Stimulated activated naive B cell treated with anti-CD40 and anti-IgM and Interleukin-4, amounts not matched to agents 10 μg/mL and 1 μg/mL and 100 μg/mL, for 72 hours (primary cell): ENCODE data around the gene SNTB2.

Experiments
- ATAC-seq, 2 donors: fragments of 150-1000 bp; cut with Tn5 transposase; replicated peaks; 2 replicates each; pipeline ENCODE4 v1.10.0; 2021; ENCODE audit warnings: moderate library complexity in 1 of 2
- DNase-seq: peaks from one replicate; pipeline ENCODE4 v3.0.0; 2021
- H3K27ac Mint-ChIP-seq: one replicate; pipeline ENCODE4 v1.8.0; 2022; ENCODE audit warnings: mild to moderate bottlenecking, mixed read lengths
- H3K27me3 Mint-ChIP-seq, 2 donors: one replicate each; pipeline ENCODE4 v1.8.0; 2022; ENCODE audit warnings: mixed read lengths in 2 of 2
- H3K36me3 Mint-ChIP-seq, 2 donors: one replicate each; pipeline ENCODE4 v1.8.0; 2022; ENCODE audit warnings: mixed read lengths in 2 of 2, mild to moderate bottlenecking in 1 of 2
- H3K4me1 Mint-ChIP-seq, 2 donors: one replicate each; pipeline ENCODE4 v1.8.0; 2022; ENCODE audit warnings: mixed read lengths in 2 of 2, mild to moderate bottlenecking in 1 of 2
- H3K4me3 Mint-ChIP-seq, 2 donors: one replicate each; pipeline ENCODE4 v1.8.0; 2022; ENCODE audit warnings: mild to moderate bottlenecking in 2 of 2, mixed read lengths in 2 of 2, moderate library complexity in 1 of 2
- H3K9me3 Mint-ChIP-seq, 2 donors: one replicate each; pipeline ENCODE4 v1.8.0; 2022; ENCODE audit warnings: mixed read lengths in 2 of 2, mild to moderate bottlenecking in 1 of 2

The SNTB2 gene

GRCh38 chr16:69301861-69302260, 114.9 kb downstream of the SNTB2 start:
- Mint-ChIP-seq H3K4me1 (peaks cover 0 to 2% of the 10 kb centered on the region in 2 donors), H3K27me3 (no peaks in the 10 kb centered on the region), H3K4me3 (no peak overlapping the region), H3K27ac (no peak overlapping the region), H3K9me3 (no peaks in the 10 kb centered on the region), H3K36me3 (peaks cover 8 to 9% of the 10 kb centered on the region in 2 donors)
- DNase-seq (no peak), ATAC-seq (no peak)

DNA sequence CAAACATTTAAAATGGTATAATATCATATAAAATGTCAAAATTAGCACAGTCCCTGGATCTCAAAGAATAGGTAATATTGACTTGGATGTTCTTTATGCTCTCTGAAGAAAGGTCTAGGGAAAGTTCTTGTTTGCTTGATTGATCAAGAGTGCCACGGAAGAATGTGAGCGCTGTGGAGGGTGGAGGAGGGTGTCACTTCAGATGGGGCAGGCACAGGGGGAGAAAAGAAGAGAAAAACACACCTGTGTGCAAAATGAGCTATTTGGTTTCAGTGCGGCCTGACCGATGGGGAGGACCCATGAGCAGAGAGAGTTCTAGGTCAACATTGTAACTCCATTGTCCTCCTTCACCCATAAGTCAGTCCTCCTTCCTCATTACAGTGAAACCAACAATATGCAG, 115.3 kb downstream of the SNTB2 start:
- peaks cover 0 to 2% of the 10 kb centered on the region in 2 donors for H3K4me1 Mint-ChIP-seq
- no peak overlapping the region for H3K27ac Mint-ChIP-seq
- ATAC-seq (no peak), DNase-seq (no peak)
- H3K27me3 Mint-ChIP-seq: no peaks in the 10 kb centered on the region
- peaks cover 8 to 9% of the 10 kb centered on the region in 2 donors for H3K36me3 Mint-ChIP-seq
- H3K9me3 Mint-ChIP-seq: no peaks in the 10 kb centered on the region
- no peak overlapping the region for H3K4me3 Mint-ChIP-seq

GRCh38 chr16:69306031-69306430, 119.1 kb downstream of the SNTB2 start:
- no peaks in the 10 kb centered on the region for H3K27me3 Mint-ChIP-seq
- ATAC-seq (no peak), DNase-seq (no peak)
- no peaks in the 10 kb centered on the region for H3K9me3 Mint-ChIP-seq
- no peak overlapping the region for H3K4me3 Mint-ChIP-seq
- peaks cover 6 to 7% of the 10 kb centered on the region in 2 donors for H3K4me1 Mint-ChIP-seq
- H3K27ac Mint-ChIP-seq: no peak overlapping the region
- H3K36me3 Mint-ChIP-seq: peaks cover 0 to 3% of the 10 kb centered on the region in 2 donors

GRCh38 chr16:69307091-69307490, 120.1 kb downstream of the SNTB2 start:
- ATAC-seq (no peak), DNase-seq (no peak)
- Mint-ChIP-seq H3K4me1 (peaks cover 10 to 11% of the 10 kb centered on the region in 2 donors), H3K27me3 (no peaks in the 10 kb centered on the region), H3K9me3 (no peaks in the 10 kb centered on the region), H3K36me3 (peaks cover 4 to 5% of the 10 kb centered on the region in 2 donors), H3K27ac (no peak overlapping the region), H3K4me3 (no peak overlapping the region)

DNA sequence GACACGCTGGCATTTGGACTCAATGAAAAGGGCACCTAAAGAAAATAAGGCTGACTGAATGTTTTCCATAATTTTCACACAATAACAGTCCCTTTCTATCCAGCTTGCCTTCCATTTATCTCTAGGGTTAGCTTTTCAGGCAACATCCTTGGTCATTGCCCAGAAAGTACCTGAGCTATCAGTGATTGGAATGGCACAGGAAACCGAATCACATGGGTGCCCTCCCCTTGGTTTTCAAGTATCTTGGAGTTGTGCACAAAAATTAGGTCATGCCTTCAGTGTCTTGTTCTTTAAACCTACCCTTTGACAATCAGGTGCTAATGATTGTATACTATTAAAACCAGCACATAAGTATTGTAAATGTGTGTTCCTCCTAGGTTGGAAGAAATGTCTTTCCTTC, 120.9 kb downstream of the SNTB2 start:
- Mint-ChIP-seq H3K27me3 (no peaks in the 10 kb centered on the region), H3K4me3 (no peak overlapping the region), H3K27ac (no peak overlapping the region), H3K36me3 (peaks cover 5 to 7% of the 10 kb centered on the region in 2 donors), H3K4me1 (peaks cover 11 to 15% of the 10 kb centered on the region in 2 donors), H3K9me3 (no peaks in the 10 kb centered on the region)
- DNase-seq (no peak), ATAC-seq (no peak)

DNA sequence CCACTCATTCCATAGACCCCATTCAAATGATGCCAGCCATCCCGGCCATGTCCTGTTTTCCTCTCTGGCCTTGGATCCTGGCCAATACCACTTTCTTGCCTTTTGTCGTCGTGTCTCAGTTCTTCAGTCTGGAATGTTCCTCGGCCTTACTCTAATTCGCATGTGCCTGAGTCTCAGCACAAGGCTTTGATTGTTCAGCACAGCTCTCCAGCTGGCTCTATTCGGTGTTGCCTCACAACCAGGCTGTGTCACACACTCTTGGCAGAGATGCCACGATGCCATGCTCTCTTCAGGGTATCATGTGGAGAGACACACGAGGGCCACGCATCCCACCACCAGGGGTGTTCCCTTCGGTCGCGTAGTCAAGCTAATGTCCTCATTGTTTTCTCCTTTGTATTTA, 122.4 kb downstream of the SNTB2 start:
- no peak overlapping the region for H3K4me3 Mint-ChIP-seq
- DNase-seq (no peak), ATAC-seq (no peak)
- H3K4me1 Mint-ChIP-seq: peaks cover 15 to 29% of the 10 kb centered on the region in 2 donors
- H3K27ac Mint-ChIP-seq: no peak overlapping the region
- peaks cover 6 to 16% of the 10 kb centered on the region in 2 donors for H3K36me3 Mint-ChIP-seq
- no peaks in the 10 kb centered on the region for H3K27me3 Mint-ChIP-seq
- H3K9me3 Mint-ChIP-seq: no peaks in the 10 kb centered on the region

DNA sequence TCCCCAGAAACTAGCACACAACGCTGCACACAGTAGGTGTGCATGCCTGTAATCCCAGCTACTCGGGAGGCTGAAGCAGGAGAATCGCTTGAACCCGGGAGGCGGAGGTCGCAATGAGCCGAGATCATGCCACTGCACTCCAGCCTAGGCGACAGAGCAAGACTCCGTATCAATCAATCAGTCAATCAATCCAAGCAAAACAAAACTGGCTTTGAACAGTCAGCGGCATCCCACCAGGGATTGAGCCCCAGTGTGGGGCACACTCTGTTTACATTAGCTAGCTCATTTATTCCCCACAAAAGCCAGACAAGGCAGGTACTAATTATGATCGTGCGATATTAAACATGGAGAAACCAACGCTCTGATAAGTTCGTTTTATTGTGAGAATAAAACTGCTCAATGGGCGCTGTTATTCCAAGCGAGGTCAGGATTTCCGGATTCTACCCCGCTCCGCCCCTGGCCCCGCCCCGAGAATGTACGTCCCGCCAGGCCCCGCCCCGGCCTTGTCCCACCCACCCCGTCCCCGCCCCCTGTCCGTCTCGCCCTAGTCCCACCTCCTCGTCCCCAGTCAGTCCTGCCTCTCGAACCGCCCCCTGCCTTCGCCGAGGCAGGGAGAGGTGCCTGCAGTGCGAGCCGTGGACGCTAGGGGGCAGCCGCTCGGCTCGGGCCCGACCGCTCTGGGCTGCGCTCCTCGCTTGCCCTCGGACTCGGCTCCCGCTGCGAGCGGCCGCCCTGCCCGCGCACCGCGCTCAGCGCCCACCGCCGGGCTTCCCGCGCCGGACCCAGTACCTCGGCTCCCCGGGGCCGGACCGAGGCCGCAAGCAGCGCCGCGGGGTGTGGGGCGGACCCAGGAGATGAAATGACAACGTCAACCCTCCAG, 123.9 kb downstream of the SNTB2 start, which contains the start of gene VPS4A:
Gene VPS4A (plus strand): TSS at position 698 of the 880 bp plus-strand sequence. CDS start 162 bp downstream, at position 860.
- Mint-ChIP-seq H3K27me3 (no peaks in the 10 kb centered on the region), H3K27ac (peak within 1 kb of the TSS; percentile 94), H3K4me3 (peak within 1 kb of the TSS; percentile 99), H3K9me3 (no peaks in the 10 kb centered on the region), H3K4me1 (peaks cover 17 to 35% of the 10 kb centered on the region in 2 donors), H3K36me3 (peaks cover 9 to 21% of the 10 kb centered on the region in 2 donors)
- peak; percentile 95 to 96 for ATAC-seq
- DNase-seq: peak; percentile 97

DNA sequence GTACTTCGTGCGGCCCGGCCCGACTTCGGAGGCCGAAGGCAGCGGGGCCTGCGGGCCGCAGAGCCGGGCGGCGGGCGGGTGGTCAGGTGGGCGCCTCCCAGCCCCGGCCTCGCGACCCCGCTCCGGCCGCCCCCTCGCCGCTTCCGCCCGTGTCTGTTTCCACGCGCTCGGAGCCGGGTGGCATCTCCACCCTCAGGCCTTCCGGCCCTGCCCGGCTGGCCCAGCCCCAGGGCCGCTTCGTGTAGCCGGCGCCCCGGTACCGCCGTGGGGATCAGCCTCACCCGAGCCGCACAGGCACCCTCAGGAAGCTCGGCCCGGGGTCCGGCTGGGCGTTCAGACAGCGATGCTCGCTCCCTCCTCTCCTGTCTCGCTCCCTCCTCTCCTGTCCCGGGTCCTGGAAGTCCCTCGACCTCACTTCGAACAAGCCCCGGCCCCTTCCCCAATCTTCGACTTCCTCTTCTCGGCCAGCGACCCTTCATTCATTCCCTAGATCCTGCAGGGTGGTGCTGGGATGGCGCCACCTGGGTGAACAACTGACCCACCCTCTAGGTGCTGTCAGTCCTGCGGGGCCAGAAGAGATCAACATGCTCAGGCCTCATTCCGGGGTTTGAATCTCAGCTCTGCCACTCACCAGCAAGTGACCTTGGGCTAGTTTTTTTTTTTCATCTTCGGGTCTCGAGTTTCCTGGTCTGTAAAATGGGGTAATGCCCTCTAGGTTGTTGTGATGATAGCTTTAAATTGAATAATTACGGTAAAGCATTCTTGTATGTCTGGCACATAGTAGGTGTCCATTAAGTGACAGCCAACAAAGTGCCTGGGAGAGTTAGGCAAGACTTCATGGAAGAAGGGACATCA, 124.8 kb downstream of the SNTB2 start:
- Mint-ChIP-seq H3K4me3 (peak overlapping the region; percentile 99), H3K9me3 (no peaks in the 10 kb centered on the region), H3K27me3 (no peaks in the 10 kb centered on the region), H3K27ac (peak overlapping the region; percentile 94), H3K4me1 (peaks cover 17 to 43% of the 10 kb centered on the region in 2 donors), H3K36me3 (peaks cover 16 to 30% of the 10 kb centered on the region in 2 donors)
- ATAC-seq (peak; percentile 65 to 72), DNase-seq (peak; percentile 9)

GRCh38 chr16:69313469-69313868, 126.5 kb downstream of the SNTB2 start:
- peak overlapping the region; percentile 17 to 49 for H3K4me3 Mint-ChIP-seq
- H3K36me3 Mint-ChIP-seq: peaks cover 21 to 38% of the 10 kb centered on the region in 2 donors
- H3K9me3 Mint-ChIP-seq: no peaks in the 10 kb centered on the region
- H3K27me3 Mint-ChIP-seq: no peaks in the 10 kb centered on the region
- peak overlapping the region; percentile 11 for H3K27ac Mint-ChIP-seq
- H3K4me1 Mint-ChIP-seq: peaks cover 19 to 44% of the 10 kb centered on the region in 2 donors
- no peak for ATAC-seq
- DNase-seq: no peak

- no peak overlapping the region for H3K27ac Mint-ChIP-seq
- no peaks in the 10 kb centered on the region for H3K9me3 Mint-ChIP-seq
- ATAC-seq (no peak), DNase-seq (no peak)
- H3K27me3 Mint-ChIP-seq: no peaks in the 10 kb centered on the region
- peaks cover 20 to 46% of the 10 kb centered on the region in 2 donors for H3K4me1 Mint-ChIP-seq
- no peak overlapping the region for H3K4me3 Mint-ChIP-seq
- H3K36me3 Mint-ChIP-seq: peaks cover 26 to 48% of the 10 kb centered on the region in 2 donors
These were observed 127.6 kb downstream of the SNTB2 start for GRCh38 chr16:69314534-69314933.

DNA sequence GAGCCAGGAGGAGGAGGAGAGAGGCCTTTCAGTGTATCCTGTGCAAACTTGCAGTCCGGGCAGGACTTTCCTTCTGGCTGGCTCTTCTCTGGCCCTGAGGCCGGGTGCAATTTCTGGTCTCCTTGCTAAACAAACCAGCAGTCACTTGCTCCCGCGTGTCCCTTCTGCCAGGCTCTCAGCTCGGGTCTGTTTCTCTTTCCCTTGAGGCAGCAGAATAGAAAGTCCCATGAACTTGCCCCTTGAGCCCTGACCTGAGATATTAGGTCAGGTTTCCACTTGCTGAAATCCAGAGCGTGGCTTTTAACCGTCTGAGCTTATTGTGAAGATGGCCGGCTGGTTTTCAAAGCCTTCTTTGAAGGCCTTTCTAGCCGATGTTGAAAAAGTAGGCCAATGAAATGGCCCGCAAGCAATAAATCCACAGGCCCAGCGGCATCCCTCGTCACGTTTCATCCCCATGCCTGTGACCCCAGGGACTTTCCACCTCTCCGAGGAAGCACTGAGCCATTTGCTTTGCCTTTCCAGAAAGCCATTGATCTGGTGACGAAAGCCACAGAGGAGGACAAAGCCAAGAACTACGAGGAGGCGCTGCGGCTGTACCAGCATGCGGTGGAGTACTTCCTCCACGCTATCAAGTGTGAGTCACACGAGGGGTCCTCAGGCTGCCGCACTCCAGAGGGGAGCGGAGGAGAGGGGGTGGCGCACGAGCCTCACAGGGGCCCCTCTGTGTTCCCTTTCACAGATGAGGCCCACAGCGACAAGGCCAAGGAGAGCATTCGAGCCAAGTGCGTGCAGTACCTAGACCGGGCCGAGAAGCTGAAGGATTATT, 128.7 kb downstream of the SNTB2 start:
- H3K27ac Mint-ChIP-seq: peak overlapping the region; percentile 31
- no peaks in the 10 kb centered on the region for H3K9me3 Mint-ChIP-seq
- peaks cover 19 to 43% of the 10 kb centered on the region in 2 donors for H3K4me1 Mint-ChIP-seq
- no peaks in the 10 kb centered on the region for H3K27me3 Mint-ChIP-seq
- no peak for ATAC-seq
- no peak overlapping the region for H3K4me3 Mint-ChIP-seq
- DNase-seq: no peak
- peaks cover 27 to 52% of the 10 kb centered on the region in 2 donors for H3K36me3 Mint-ChIP-seq

DNA sequence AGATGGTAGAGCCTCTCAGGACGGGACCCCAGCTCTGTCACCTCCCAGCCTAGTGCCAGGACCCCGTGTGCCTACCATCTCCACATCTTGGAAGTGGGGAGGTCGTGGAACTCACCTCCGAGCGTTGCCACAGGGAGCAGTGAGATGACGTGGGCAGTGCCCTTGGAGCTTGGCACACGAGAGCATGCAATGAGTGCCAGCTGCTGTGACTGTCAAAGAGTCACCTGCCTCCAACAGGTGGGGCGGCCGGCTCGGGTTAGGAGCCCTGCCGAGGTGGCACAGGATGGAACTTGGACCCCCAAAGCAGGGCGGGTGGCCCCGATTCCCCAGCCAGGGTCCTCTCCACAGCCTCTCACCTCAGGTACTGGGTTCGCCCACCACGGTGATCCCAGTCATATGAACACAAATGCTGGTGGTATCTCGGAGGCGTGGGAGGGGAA, 129.7 kb downstream of the SNTB2 start:
- H3K36me3 Mint-ChIP-seq: peaks cover 33 to 59% of the 10 kb centered on the region in 2 donors
- H3K9me3 Mint-ChIP-seq: no peaks in the 10 kb centered on the region

GRCh38 chr16:69318177-69318910, 131.4 kb downstream of the SNTB2 start:
- Mint-ChIP-seq H3K27ac (no peak overlapping the region), H3K4me3 (no peak overlapping the region), H3K4me1 (peaks cover 19 to 43% of the 10 kb centered on the region in 2 donors), H3K27me3 (no peaks in the 10 kb centered on the region), H3K9me3 (no peaks in the 10 kb centered on the region), H3K36me3 (peaks cover 37 to 62% of the 10 kb centered on the region in 2 donors)
- ATAC-seq (no peak), DNase-seq (no peak)

More for the DNA sequence above, 129.7 kb downstream of the SNTB2 start:
- no peak overlapping the region for H3K4me3 Mint-ChIP-seq
- peaks cover 22 to 45% of the 10 kb centered on the region in 2 donors for H3K4me1 Mint-ChIP-seq
- ATAC-seq (no peak), DNase-seq (no peak)
- H3K27me3 Mint-ChIP-seq: no peaks in the 10 kb centered on the region
- H3K27ac Mint-ChIP-seq: peak overlapping the region; percentile 31
